Measurements from ENCODE around the gene SLC52A3. TPM values are rescaled to one million over a fixed set of nuclear protein-coding genes. Genes with fewer than 3 reads are reported as not detected.
A peak's percentile ranks its signal among the peaks of the same experiment; 100 is the strongest.
"Not testable (repeated sequence)": the region's sequence is repeated elsewhere in the genome, so short reads cannot be mapped to it uniquely, and the experiment has no call there.

Gene SLC52A3
- not detected for total RNA-seq

- no peak within 1 kb of the TSS for H3K27ac Mint-ChIP-seq
- CTCF ChIA-PET, result interaction anchor here (0.9 to 2.1 kb wide), 2 partner anchors 8 to 188 kb away, joined by 3 to 5 read pairs; no protein-coding TSS in a partner anchor
Measured at GRCh38 chr20:768426-768978, at the start of gene SLC52A3. SLC52A3 (minus strand) TSS chr20:768500; CDS start chr20:765774, 2,726 bp downstream.

GRCh38 chr20:815914-816606, 47.8 kb upstream of the SLC52A3 start:
- ChIA-PET CTCF (interaction anchor here (0.6 to 8.6 kb wide), 9 partner anchors 12 to 157 kb away, joined by 3 to 170 read pairs (median 3); no protein-coding TSS in a partner anchor), POLR2A (no interaction called here)
- H3K9me3 Mint-ChIP-seq, result no peaks in the 10 kb centered on the region
- peak; percentile 73 for DNase-seq
- H3K36me3 Mint-ChIP-seq (ENCODE audit: low read depth), result no peaks in the 10 kb centered on the region
- H3K4me1 Mint-ChIP-seq, result no peaks in the 10 kb centered on the region
- H3K27ac Mint-ChIP-seq, result no peak overlapping the region
- no peak overlapping the region for H3K4me3 Mint-ChIP-seq
- H3K27me3 Mint-ChIP-seq, result peaks cover 21% of the 10 kb centered on the region

More at GRCh38 chr20:768426-768978, at the start of gene SLC52A3:
- peaks cover 7% of the 10 kb centered on the region for H3K27me3 Mint-ChIP-seq
- no peaks in the 10 kb centered on the region for H3K4me1 Mint-ChIP-seq
- no peaks in the 10 kb centered on the region for H3K36me3 Mint-ChIP-seq (ENCODE audit: low read depth)
- no peaks in the 10 kb centered on the region for H3K9me3 Mint-ChIP-seq
- DNase-seq, result no peak
- no peak within 1 kb of the TSS for H3K4me3 Mint-ChIP-seq
- POLR2A ChIA-PET, result no interaction called here

DNA sequence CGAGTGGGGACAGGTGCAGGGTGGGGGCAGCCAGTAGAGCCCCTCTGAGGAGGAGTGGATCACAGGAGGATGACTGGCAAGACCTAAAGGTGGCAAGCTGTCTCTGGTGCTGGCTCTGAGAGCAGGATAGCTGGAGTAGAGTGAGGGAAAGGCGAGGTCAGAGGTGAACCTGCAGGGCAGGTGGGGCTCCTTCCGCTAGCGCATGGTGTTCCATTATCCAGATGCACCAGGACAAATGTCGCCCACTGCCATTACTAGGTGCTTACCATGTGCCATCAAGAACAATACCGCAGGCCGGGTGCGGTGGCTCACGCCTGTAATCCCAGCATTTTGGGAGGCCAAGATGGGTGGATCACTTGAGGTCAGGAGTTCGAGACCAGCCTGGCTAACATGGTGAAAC, 46.9 kb upstream of the SLC52A3 start:
- POLR2A ChIA-PET, result no interaction called here
- Mint-ChIP-seq H3K9me3 (no peaks in the 10 kb centered on the region), H3K4me1 (no peaks in the 10 kb centered on the region), H3K27ac (no peak overlapping the region), H3K4me3 (no peak overlapping the region), H3K36me3 (ENCODE audit: low read depth) (no peaks in the 10 kb centered on the region), H3K27me3 (peaks cover 21% of the 10 kb centered on the region)
- CTCF ChIA-PET, result interaction anchor here (0.6 to 8.6 kb wide), 5 partner anchors 16 to 158 kb away, joined by 3 to 170 read pairs (median 5); no protein-coding TSS in a partner anchor
- DNase-seq, result no peak

- CTCF ChIA-PET, result interaction anchor here (8.6 kb wide), 1 partner anchor 143 kb away, joined by 170 read pairs; no protein-coding TSS in a partner anchor
- Mint-ChIP-seq H3K27me3 (peaks cover 30% of the 10 kb centered on the region), H3K4me3 (no peak overlapping the region), H3K4me1 (no peaks in the 10 kb centered on the region), H3K9me3 (no peaks in the 10 kb centered on the region), H3K36me3 (ENCODE audit: low read depth) (no peaks in the 10 kb centered on the region), H3K27ac (no peak overlapping the region)
- POLR2A ChIA-PET, result no interaction called here
- no peak for DNase-seq
Measured at GRCh38 chr20:813390-813789, 45.1 kb upstream of the SLC52A3 start.

DNA sequence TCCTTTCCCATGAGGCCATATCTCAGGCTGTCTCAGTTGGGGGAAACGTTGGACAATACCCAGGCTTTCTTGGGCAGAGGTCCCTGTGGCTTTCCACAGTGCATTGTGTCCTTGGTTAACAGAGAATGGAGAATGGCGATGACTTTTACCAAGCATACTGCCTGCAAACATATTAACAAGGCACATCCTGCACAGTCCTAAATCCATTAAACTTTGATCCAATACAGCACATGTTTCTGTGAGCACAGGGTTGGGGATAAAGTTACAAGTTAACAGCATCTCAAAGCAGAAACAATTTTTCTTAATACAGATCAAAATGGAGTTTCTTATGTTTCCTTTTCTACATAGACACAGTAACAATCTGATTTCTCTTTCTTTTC, 44.1 kb upstream of the SLC52A3 start:
- H3K9me3 Mint-ChIP-seq, result not testable (repeated sequence)
- CTCF ChIA-PET, result interaction anchor here (8.6 kb wide), 1 partner anchor 144 kb away, joined by 170 read pairs; no protein-coding TSS in a partner anchor

GRCh38 chr20:811776-812434, 43.6 kb upstream of the SLC52A3 start:
- H3K4me3 Mint-ChIP-seq; H3K27ac Mint-ChIP-seq; H3K4me1 Mint-ChIP-seq; H3K9me3 Mint-ChIP-seq; DNase-seq; POLR2A ChIA-PET; H3K36me3 Mint-ChIP-seq (ENCODE audit: low read depth): not testable (repeated sequence)
- CTCF ChIA-PET, result interaction anchor here (8.6 kb wide), 1 partner anchor 145 kb away, joined by 170 read pairs; no protein-coding TSS in a partner anchor
- H3K27me3 Mint-ChIP-seq, result peaks cover 29% of the 10 kb centered on the region

More for the DNA sequence above, 44.1 kb upstream of the SLC52A3 start:
- POLR2A ChIA-PET; H3K27ac Mint-ChIP-seq; H3K4me3 Mint-ChIP-seq; H3K36me3 Mint-ChIP-seq (ENCODE audit: low read depth); DNase-seq; H3K4me1 Mint-ChIP-seq: not testable (repeated sequence)
- H3K27me3 Mint-ChIP-seq, result peaks cover 30% of the 10 kb centered on the region

- DNase-seq, result no peak
- no peaks in the 10 kb centered on the region for H3K4me1 Mint-ChIP-seq
- no peak overlapping the region for H3K27ac Mint-ChIP-seq
- CTCF ChIA-PET, result no interaction called here
- H3K4me3 Mint-ChIP-seq, result no peak overlapping the region
- POLR2A ChIA-PET, result no interaction called here
- peaks cover 5% of the 10 kb centered on the region for H3K36me3 Mint-ChIP-seq (ENCODE audit: low read depth)
- H3K27me3 Mint-ChIP-seq, result peaks cover 16% of the 10 kb centered on the region
- H3K9me3 Mint-ChIP-seq, result peaks cover 9% of the 10 kb centered on the region
Measured at GRCh38 chr20:805713-806112, 37.4 kb upstream of the SLC52A3 start.

DNA sequence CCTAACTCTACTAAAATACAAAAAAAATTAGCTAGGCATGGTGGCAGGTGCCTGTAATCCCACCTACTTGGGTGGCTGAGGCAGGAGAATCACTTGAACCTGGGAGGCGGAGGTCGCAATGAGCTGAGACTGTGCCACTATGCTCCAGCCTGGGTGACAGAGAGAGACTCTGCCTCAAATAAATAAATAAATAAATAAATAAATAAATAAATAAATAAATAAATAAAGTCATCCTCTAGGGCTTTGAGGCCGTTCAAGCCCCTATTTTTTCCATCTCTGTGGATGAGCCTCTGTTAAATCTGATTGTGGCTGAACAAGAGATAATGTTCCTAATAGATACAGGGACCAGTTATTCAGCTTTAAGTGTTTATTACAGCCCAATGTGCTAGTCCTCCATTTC, 33.4 kb upstream of the SLC52A3 start:
- Mint-ChIP-seq H3K4me3 (no peak overlapping the region), H3K27me3 (peaks cover 15% of the 10 kb centered on the region), H3K4me1 (no peaks in the 10 kb centered on the region), H3K9me3 (peaks cover 9% of the 10 kb centered on the region), H3K36me3 (ENCODE audit: low read depth) (peaks cover 5% of the 10 kb centered on the region), H3K27ac (no peak overlapping the region)
- DNase-seq, result no peak
- POLR2A ChIA-PET, result no interaction called here
- CTCF ChIA-PET, result interaction anchor here (0.7 kb wide), 1 partner anchor 154 kb away, joined by 3 read pairs; no protein-coding TSS in a partner anchor

GRCh38 chr20:800026-800425, 31.7 kb upstream of the SLC52A3 start:
- H3K4me3 Mint-ChIP-seq; DNase-seq; H3K27ac Mint-ChIP-seq; CTCF ChIA-PET; POLR2A ChIA-PET; H3K36me3 Mint-ChIP-seq (ENCODE audit: low read depth); H3K4me1 Mint-ChIP-seq; H3K9me3 Mint-ChIP-seq: not testable (repeated sequence)
- H3K27me3 Mint-ChIP-seq, result peaks cover 16% of the 10 kb centered on the region

DNA sequence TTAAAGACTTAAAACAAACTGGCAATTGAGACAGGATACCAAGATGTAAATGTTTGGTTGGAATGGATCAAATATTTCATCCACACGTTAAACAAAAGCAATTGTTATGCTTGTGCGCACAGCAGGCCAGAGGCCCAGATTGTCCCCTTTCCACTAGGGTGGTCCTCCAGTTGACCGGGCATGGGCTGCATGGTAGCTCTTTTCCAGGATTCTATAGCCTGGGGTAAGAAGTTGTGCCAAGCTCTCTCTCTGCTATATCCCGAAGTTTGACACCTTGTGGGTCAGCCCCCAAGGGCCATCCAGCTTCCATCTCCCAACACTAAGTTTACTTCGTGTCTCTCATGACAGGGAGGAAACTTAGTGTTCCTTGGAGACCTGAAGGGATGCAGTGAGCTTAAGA, 30.4 kb upstream of the SLC52A3 start:
- H3K27ac Mint-ChIP-seq; DNase-seq; H3K4me1 Mint-ChIP-seq; POLR2A ChIA-PET; H3K4me3 Mint-ChIP-seq; H3K36me3 Mint-ChIP-seq (ENCODE audit: low read depth); H3K9me3 Mint-ChIP-seq; CTCF ChIA-PET: not testable (repeated sequence)
- H3K27me3 Mint-ChIP-seq, result peaks cover 23% of the 10 kb centered on the region

DNA sequence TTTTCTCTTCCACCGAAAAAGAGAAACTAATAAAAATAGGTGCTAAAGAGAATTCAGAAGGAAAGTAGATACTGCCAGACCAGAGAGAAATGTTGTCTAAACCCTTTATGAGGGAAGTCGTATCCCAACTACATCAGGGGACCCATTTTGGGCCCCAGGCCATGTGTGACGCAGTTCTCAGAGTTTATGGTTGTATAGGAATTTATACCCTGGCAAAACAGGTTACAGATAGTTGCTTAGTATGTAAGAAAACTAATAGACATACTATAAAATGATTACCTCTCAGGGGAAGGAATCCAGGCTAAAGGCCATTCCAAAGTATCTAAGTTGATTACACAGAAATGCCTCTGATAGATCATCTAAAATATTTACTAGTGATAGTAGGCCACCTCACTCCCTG, 28.6 kb upstream of the SLC52A3 start:
- peaks cover under 1% of the 10 kb centered on the region for H3K9me3 Mint-ChIP-seq

DNA sequence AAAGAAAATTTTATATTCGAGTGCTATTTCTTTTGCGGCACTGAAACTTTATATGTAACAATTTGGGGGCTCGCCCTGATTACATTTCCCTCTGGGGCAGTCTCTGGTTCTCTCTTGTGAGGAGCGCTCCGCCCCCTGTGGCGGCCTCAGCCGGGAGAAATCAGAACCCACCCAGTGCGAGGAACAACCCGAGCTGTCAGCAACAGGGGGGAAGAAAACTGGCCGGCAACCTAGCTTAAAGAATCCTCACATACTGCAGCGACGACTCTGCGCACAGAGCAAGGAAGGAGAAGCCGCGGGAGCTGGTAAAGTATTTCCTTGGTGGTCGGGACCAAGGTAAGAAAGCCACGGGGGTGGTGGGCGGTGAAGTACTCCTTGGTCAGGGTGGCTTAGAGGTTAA, 23.9 kb upstream of the SLC52A3 start:
- no peak overlapping the region for H3K27ac Mint-ChIP-seq
- no peak overlapping the region for H3K4me3 Mint-ChIP-seq
- no peaks in the 10 kb centered on the region for H3K36me3 Mint-ChIP-seq (ENCODE audit: low read depth)
- H3K4me1 Mint-ChIP-seq, result no peaks in the 10 kb centered on the region
- H3K27me3 Mint-ChIP-seq, result peaks cover 27% of the 10 kb centered on the region
- POLR2A ChIA-PET, result no interaction called here
- peaks cover 5% of the 10 kb centered on the region for H3K9me3 Mint-ChIP-seq
- DNase-seq, result no peak
- CTCF ChIA-PET, result no interaction called here

More for the DNA sequence above, 28.6 kb upstream of the SLC52A3 start:
- H3K4me1 Mint-ChIP-seq, result no peaks in the 10 kb centered on the region
- CTCF ChIA-PET, result no interaction called here
- no peak overlapping the region for H3K4me3 Mint-ChIP-seq
- DNase-seq, result no peak
- H3K27ac Mint-ChIP-seq, result no peak overlapping the region
- peaks cover 20% of the 10 kb centered on the region for H3K27me3 Mint-ChIP-seq
- POLR2A ChIA-PET, result no interaction called here
- H3K36me3 Mint-ChIP-seq (ENCODE audit: low read depth), result no peaks in the 10 kb centered on the region

- ChIA-PET CTCF (no interaction called here), POLR2A (no interaction called here)
- no peak overlapping the region for H3K4me3 Mint-ChIP-seq
Measured at GRCh38 chr20:791056-791455, 22.8 kb upstream of the SLC52A3 start.

More at GRCh38 chr20:791056-791455, 22.8 kb upstream of the SLC52A3 start:
- Mint-ChIP-seq H3K4me1 (no peaks in the 10 kb centered on the region), H3K27me3 (peaks cover 35% of the 10 kb centered on the region), H3K9me3 (peaks cover 8% of the 10 kb centered on the region), H3K36me3 (ENCODE audit: low read depth) (no peaks in the 10 kb centered on the region), H3K27ac (no peak overlapping the region)
- DNase-seq, result no peak

Measured in activated CD4-positive, alpha-beta memory T cell treated with anti-CD3 and anti-CD28 coated beads, Interleukin-2, amount 10 ng/mL, durations not matched to agents 7 days and 5 days (primary cell).